HUES6 (cell line): ENCODE measurements around the gene TRIB2.

ENCODE experiments used
- H3K27ac ChIP-seq: 2 replicates; pipeline ENCODE4 v1.7.0; 2013; ENCODE audit warnings: low read depth, mild to moderate bottlenecking, low read length, inconsistent platforms
- H3K27me3 ChIP-seq: 2 replicates; pipeline ENCODE4 v1.6.1; 2013; ENCODE audit warnings: low read length; ENCODE audit not compliant: control insufficient read depth, insufficient read depth
- H3K36me3 ChIP-seq: 2 replicates; pipeline ENCODE4 v1.6.1; 2013; ENCODE audit warnings: low read length; ENCODE audit not compliant: control insufficient read depth, insufficient read depth
- H3K4me1 ChIP-seq: 2 replicates; pipeline ENCODE4 v1.6.1; 2013; ENCODE audit warnings: low read length; ENCODE audit not compliant: control insufficient read depth, insufficient read depth
- H3K4me3 ChIP-seq: 2 replicates; pipeline ENCODE4 v1.5.1; 2013; ENCODE audit warnings: low read depth, low read length
- H3K9ac ChIP-seq: one replicate; pipeline ENCODE4 v1.6.1; 2013; ENCODE audit warnings: mild to moderate bottlenecking, low read length
- H3K9me3 ChIP-seq: 2 replicates; pipeline ENCODE4 v1.6.1; 2013; ENCODE audit warnings: low read depth, low read length; ENCODE audit not compliant: control insufficient read depth, insufficient read depth

Gene TRIB2

DNA sequence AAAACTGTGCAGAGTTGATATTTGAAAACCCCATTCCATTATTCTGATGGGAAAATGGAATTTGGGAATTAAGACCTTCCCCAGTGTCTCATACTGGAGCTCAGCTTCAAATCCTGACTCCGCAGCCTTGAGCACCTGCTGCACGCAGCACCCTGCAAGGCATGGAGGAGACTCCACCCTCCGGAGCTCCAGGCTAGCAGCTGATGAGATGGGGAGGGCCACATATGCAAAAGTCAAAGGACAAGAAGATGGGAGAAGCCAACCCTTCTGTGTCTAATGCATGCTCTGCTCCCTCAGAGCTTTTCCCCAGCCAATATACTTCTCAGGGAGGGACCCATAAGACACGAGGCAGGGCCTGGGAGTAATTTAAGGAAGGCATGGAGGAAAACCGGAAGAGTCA, 34.7 kb upstream of the TRIB2 start:
- Histone ChIP-seq H3K9ac (no peak overlapping the region), H3K27ac (no peak overlapping the region), H3K36me3 (no peaks in the 10 kb centered on the region), H3K4me1 (peaks cover 18% of the 10 kb centered on the region), H3K4me3 (no peak overlapping the region), H3K27me3 (no peaks in the 10 kb centered on the region), H3K9me3 (peaks cover 13% of the 10 kb centered on the region; the same call in 1 of the 2 replicates)

DNA sequence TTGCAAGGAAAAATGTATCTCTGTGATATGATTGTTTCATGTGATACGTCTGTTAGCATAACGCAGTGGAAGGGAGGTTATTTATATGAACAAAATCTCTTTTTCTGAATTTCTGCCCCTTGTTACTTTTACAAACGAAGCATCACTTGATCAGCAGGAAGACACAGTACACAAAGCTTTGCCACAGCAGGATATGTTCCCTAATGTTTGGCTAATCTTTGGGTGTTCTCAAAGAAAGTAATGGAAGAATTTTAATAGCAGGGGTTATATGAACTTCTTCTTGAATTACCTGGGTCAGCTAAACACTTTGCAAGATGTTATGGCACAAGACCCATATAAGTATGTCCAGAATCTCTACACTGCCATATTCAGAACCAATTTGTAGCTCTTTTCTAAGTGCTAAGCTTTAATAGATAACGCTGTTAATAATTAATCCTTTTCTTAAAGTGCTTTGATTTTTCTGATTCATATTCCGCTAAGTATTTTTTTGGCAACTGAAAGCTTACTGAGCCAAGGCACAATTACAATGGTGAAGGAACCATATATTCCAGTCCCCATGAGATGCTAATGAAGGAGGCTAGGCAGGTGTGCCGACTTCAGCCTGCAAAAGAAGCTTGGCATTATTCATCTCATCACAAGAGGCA, 33.2 kb upstream of the TRIB2 start:
- Histone ChIP-seq H3K27ac (no peak overlapping the region), H3K9ac (no peak overlapping the region), H3K27me3 (no peaks in the 10 kb centered on the region), H3K9me3 (peaks cover 13% of the 10 kb centered on the region; the same call in 1 of the 2 replicates), H3K4me1 (peaks cover 18% of the 10 kb centered on the region), H3K36me3 (no peaks in the 10 kb centered on the region), H3K4me3 (no peak overlapping the region)

- H3K36me3 ChIP-seq = no peaks in the 10 kb centered on the region
- H3K4me1 ChIP-seq = peaks cover 18% of the 10 kb centered on the region
- no peaks in the 10 kb centered on the region for H3K27me3 ChIP-seq
- H3K9me3 ChIP-seq = peaks cover 12% of the 10 kb centered on the region; the same call in 1 of the 2 replicates
- H3K4me3 ChIP-seq = no peak overlapping the region
- H3K27ac ChIP-seq = no peak overlapping the region
- no peak overlapping the region for H3K9ac ChIP-seq
Measured at GRCh38 chr2:12684471-12684936, 32.2 kb upstream of the TRIB2 start.

GRCh38 chr2:12685145-12685544, 31.6 kb upstream of the TRIB2 start:
- Histone ChIP-seq H3K9me3 (peaks cover 11% of the 10 kb centered on the region; the same call in 1 of the 2 replicates), H3K36me3 (no peaks in the 10 kb centered on the region), H3K4me3 (no peak overlapping the region), H3K27ac (no peak overlapping the region), H3K27me3 (no peaks in the 10 kb centered on the region), H3K9ac (no peak overlapping the region), H3K4me1 (peaks cover 18% of the 10 kb centered on the region)

- Histone ChIP-seq H3K9me3 (peaks cover 11% of the 10 kb centered on the region; the same call in 1 of the 2 replicates), H3K27ac (no peak overlapping the region), H3K4me1 (peaks cover 18% of the 10 kb centered on the region), H3K36me3 (no peaks in the 10 kb centered on the region), H3K9ac (no peak overlapping the region), H3K27me3 (no peaks in the 10 kb centered on the region), H3K4me3 (no peak overlapping the region)
Measured at GRCh38 chr2:12685956-12686355, 30.8 kb upstream of the TRIB2 start.

GRCh38 chr2:12686708-12687283, 29.9 kb upstream of the TRIB2 start:
- no peak overlapping the region for H3K27ac ChIP-seq
- H3K4me1 ChIP-seq = peaks cover 18% of the 10 kb centered on the region
- H3K9ac ChIP-seq = no peak overlapping the region
- no peaks in the 10 kb centered on the region for H3K36me3 ChIP-seq
- no peaks in the 10 kb centered on the region for H3K27me3 ChIP-seq
- H3K4me3 ChIP-seq = no peak overlapping the region
- peaks cover 20% of the 10 kb centered on the region for H3K9me3 ChIP-seq

DNA sequence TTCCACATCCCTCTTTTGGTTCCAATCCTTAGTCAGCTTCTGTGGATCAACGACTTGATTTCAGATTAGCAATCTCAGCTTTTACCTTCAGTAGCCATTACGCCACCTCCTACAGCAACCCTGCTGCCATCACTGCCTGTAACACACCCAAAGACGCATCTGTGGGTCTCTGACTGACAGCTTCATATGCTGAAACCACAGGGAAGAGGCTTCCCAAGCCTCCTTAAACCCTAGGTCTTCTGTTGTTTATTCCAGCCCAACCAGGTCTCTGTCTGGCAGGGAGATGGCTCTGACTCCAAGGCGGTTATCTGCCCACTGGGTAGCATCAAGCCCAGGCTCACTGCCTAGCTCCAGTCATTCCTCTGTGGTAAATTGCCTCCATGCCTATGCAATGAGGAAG, 28.6 kb upstream of the TRIB2 start:
- Histone ChIP-seq H3K4me3 (no peak overlapping the region), H3K27ac (no peak overlapping the region), H3K27me3 (no peaks in the 10 kb centered on the region), H3K36me3 (no peaks in the 10 kb centered on the region), H3K4me1 (peaks cover 13% of the 10 kb centered on the region), H3K9me3 (peaks cover 28% of the 10 kb centered on the region), H3K9ac (no peak overlapping the region)

- H3K9me3 ChIP-seq = peaks cover 28% of the 10 kb centered on the region
- H3K4me3 ChIP-seq = no peak overlapping the region
- H3K27me3 ChIP-seq = no peaks in the 10 kb centered on the region
- peaks cover 13% of the 10 kb centered on the region for H3K4me1 ChIP-seq
- no peak overlapping the region for H3K27ac ChIP-seq
- H3K36me3 ChIP-seq = no peaks in the 10 kb centered on the region
- H3K9ac ChIP-seq = no peak overlapping the region
Measured at GRCh38 chr2:12688893-12689292, 27.8 kb upstream of the TRIB2 start.

GRCh38 chr2:12693509-12693908, 23.2 kb upstream of the TRIB2 start:
- H3K27ac ChIP-seq = no peak overlapping the region
- H3K4me3 ChIP-seq = no peak overlapping the region
- no peaks in the 10 kb centered on the region for H3K36me3 ChIP-seq
- H3K9ac ChIP-seq = no peak overlapping the region
- no peaks in the 10 kb centered on the region for H3K27me3 ChIP-seq
- 0 out of 2 replicates have a peak, but pooled peaks cover 2% of the 10 kb centered on the region for H3K4me1 ChIP-seq
- peaks cover 28% of the 10 kb centered on the region for H3K9me3 ChIP-seq

- Histone ChIP-seq H3K27ac (no peak overlapping the region), H3K36me3 (no peaks in the 10 kb centered on the region), H3K4me1 (0 out of 2 replicates have a peak, but pooled peaks cover 2% of the 10 kb centered on the region), H3K4me3 (no peak overlapping the region), H3K9me3 (peaks cover 20% of the 10 kb centered on the region), H3K9ac (no peak overlapping the region), H3K27me3 (no peaks in the 10 kb centered on the region)
Measured at GRCh38 chr2:12694990-12695774, 21.6 kb upstream of the TRIB2 start.

- Histone ChIP-seq H3K9me3 (peaks cover 2% of the 10 kb centered on the region; the same call in 1 of the 2 replicates), H3K9ac (no peak overlapping the region), H3K27me3 (no peaks in the 10 kb centered on the region), H3K4me1 (peaks cover 2% of the 10 kb centered on the region; the same call in 1 of the 2 replicates), H3K4me3 (no peak overlapping the region), H3K27ac (no peak overlapping the region), H3K36me3 (no peaks in the 10 kb centered on the region)
Measured at GRCh38 chr2:12697617-12698016, 19.1 kb upstream of the TRIB2 start.
